K562 (cell line): ENCODE results near the gene ATRIP. TPM values are rescaled to one million over a fixed set of nuclear protein-coding genes. Genes with fewer than 3 reads are reported as not detected.

Experiments
- ATAC-seq: fragments of 200-7000 bp; cut with Tn5 transposase; 3 replicates; pipeline ENCODE4 v1.9.1; 2020; ENCODE audit warnings: moderate library complexity
- BruUV-seq: library from RNA; stranded (reverse); fragments of 400-500 nt; replicated peaks from 2 replicates; lab custom pipeline; 2021; lab: Mats Ljungman, UMichigan
- CTCF ChIA-PET: fragments of 300-600 bp; formaldehyde crosslinking; extraction: SDS; loops from one replicate; lab custom pipeline; 2021; ENCODE audit warnings: low intra/inter-chr PET ratio; lab: Yijun Ruan, JAX
- POLR2A ChIA-PET: fragments of 300-600, 350-650 bp; sonication (Branson Sonifier 250); formaldehyde crosslinking; extraction: SDS; loops from one replicate; lab custom pipeline; 2021; ENCODE audit warnings: antibody characterized with exemption, inconsistent platforms; lab: Yijun Ruan, JAX
- DNase-seq, 4 experiments: peaks; one replicate each; pipeline versions ENCODE4 v3.0.0 to v3.0.0-alpha.2; 2011 to 2018; ENCODE audit warnings: low spot score in 3 of 4, mixed read lengths in 3 of 4; ENCODE audit errors: extremely low read depth in 1 of 4
- FAIRE-seq: peaks from 2 replicates; lab custom pipeline; 2011; peaks lifted over from hg19 to GRCh38; lab: Jason Lieb, UNC
- H2AFZ ChIP-seq: 2 replicates; pipeline ENCODE4 v1.6.0; 2011; ENCODE audit warnings: low read depth, low read length, control low read depth, inconsistent platforms
- H3K27ac ChIP-seq: fragments of 200-600 bp; 3 replicates; pipeline ENCODE4 v1.8.0; 2011; ENCODE audit warnings: low read depth, mild to moderate bottlenecking, control low read depth, inconsistent platforms, low read length, moderate library complexity, mixed read lengths; ENCODE audit errors: extremely low read depth
- H3K27me3 ChIP-seq, 2 experiments: fragments of 300-600 bp in 1 of 2; 2 replicates in 1 of 2; 3 replicates in 1 of 2; pipeline versions ENCODE4 v1.6.0 to v1.8.0; 2011; ENCODE audit warnings: inconsistent platforms in 2 of 2, low read length in 2 of 2, mild to moderate bottlenecking in 1 of 2, mixed read lengths in 1 of 2, moderate library complexity in 1 of 2; ENCODE audit not compliant: control insufficient read depth in 2 of 2, insufficient read depth in 2 of 2
- H3K36me3 ChIP-seq: fragments of 300-600 bp; 3 replicates; pipeline ENCODE4 v1.8.0; 2011; ENCODE audit warnings: mild to moderate bottlenecking, low read length, inconsistent platforms; ENCODE audit not compliant: control insufficient read depth, insufficient read depth
- H3K4me1 ChIP-seq, 2 experiments: fragments of 200-600 bp in 1 of 2; replicated peaks in 1 of 2; 2 replicates in 1 of 2; 3 replicates in 1 of 2; pipeline versions ENCODE4 v1.5.1 to v1.8.0; 2011; ENCODE audit warnings: inconsistent platforms in 2 of 2, low read length in 2 of 2, mild to moderate bottlenecking in 1 of 2, mixed read lengths in 1 of 2, moderate library complexity in 1 of 2; ENCODE audit not compliant: control insufficient read depth in 2 of 2, insufficient read depth in 2 of 2
- H3K4me2 ChIP-seq: 2 replicates; pipeline ENCODE4 v1.6.1; 2011; ENCODE audit warnings: low read length, control low read depth, inconsistent platforms, mixed read lengths; ENCODE audit not compliant: insufficient read depth
- H3K4me3 ChIP-seq: fragments of 200-600 bp; sonication (generic), shearing (Covaris generic); 2 replicates; pipeline ENCODE4 v1.5.1; 2016; ENCODE audit warnings: control low read depth, inconsistent platforms
- H3K79me2 ChIP-seq: fragments of 200-600 bp; 3 replicates; pipeline ENCODE4 v1.8.0; 2011; ENCODE audit warnings: low read length, inconsistent platforms; ENCODE audit not compliant: control insufficient read depth, insufficient read depth
- H3K9ac ChIP-seq, 2 experiments: 2 replicates each; pipeline versions ENCODE4 v1.6.0 to v1.6.1; 2011; ENCODE audit warnings: low read depth in 2 of 2, low read length in 2 of 2, control low read depth in 1 of 2, inconsistent platforms in 1 of 2, mild to moderate bottlenecking in 1 of 2, mixed read lengths in 1 of 2; ENCODE audit not compliant: insufficient read depth in 1 of 2
- H3K9me1 ChIP-seq: one replicate; pipeline ENCODE4 v1.6.0; 2011; ENCODE audit warnings: inconsistent platforms, mild to moderate bottlenecking, low read length, moderate library complexity; ENCODE audit not compliant: control insufficient read depth, insufficient read depth
- H3K9me3 ChIP-seq: replicated peaks from 2 replicates; pipeline ENCODE4 v1.5.1; 2011; ENCODE audit warnings: low read depth, low read length, inconsistent platforms; ENCODE audit not compliant: control insufficient read depth, insufficient read depth
- H4K20me1 ChIP-seq: replicated peaks from 2 replicates; pipeline ENCODE4 v1.6.1; 2011; ENCODE audit warnings: low read length, inconsistent platforms, mixed read lengths; ENCODE audit not compliant: control insufficient read depth, insufficient read depth
- ATF3 ChIP-seq, 2 experiments: fragments of 450-650 bp in 1 of 2; sonication (generic) in 1 of 2; formaldehyde crosslinking in 1 of 2; IDR thresholded peaks in 1 of 2; conservative IDR thresholded peaks in 1 of 2; 2 replicates each; pipeline versions ENCODE4 v1.6.1 to v1.8.1; 2016 to 2023; ENCODE audit warnings: mild to moderate bottlenecking in 2 of 2, moderate library complexity in 2 of 2, inconsistent platforms in 1 of 2, missing genetic modification reagents in 1 of 2
- GMEB1 ChIP-seq: fragments of 250-450 bp; sonication (Bioruptor Pico); IDR thresholded peaks from 2 replicates; pipeline ENCODE4 v1.4.0; 2020; ENCODE audit warnings: mild to moderate bottlenecking
- HDAC6 ChIP-seq: IDR thresholded peaks from 2 replicates; pipeline ENCODE4 v1.6.1; 2012; ENCODE audit warnings: low read depth, mild to moderate bottlenecking, control low read depth, inconsistent platforms, low read length, moderate library complexity
- HMBOX1 ChIP-seq: sonication (generic); IDR thresholded peaks from 2 replicates; pipeline ENCODE4 v1.6.1; 2016
- KLF10 ChIP-seq: fragments of 250-450 bp; sonication (Bioruptor Pico); IDR thresholded peaks from 2 replicates; pipeline ENCODE4 v1.6.1; 2021; ENCODE audit warnings: matching md5 sums
- KLF13 ChIP-seq: fragments of 450-650 bp; IDR thresholded peaks from 2 replicates; pipeline ENCODE4 v1.6.1; 2016; ENCODE audit warnings: missing genetic modification characterization, low read depth, mild to moderate bottlenecking, missing compliant biosample characterization, moderate library complexity, borderline replicate concordance
- NFXL1 ChIP-seq: fragments of 450-650 bp; formaldehyde crosslinking; IDR thresholded peaks from 2 replicates; pipeline ENCODE4 v1.4.0; 2021; ENCODE audit warnings: mild to moderate bottlenecking
- OTX1 ChIP-seq: fragments of 450-650 bp; formaldehyde crosslinking; IDR thresholded peaks from 2 replicates; pipeline ENCODE4 v1.4.0; 2022; ENCODE audit warnings: mild to moderate bottlenecking
- RBM34 ChIP-seq: fragments of 200-400 bp; formaldehyde crosslinking; IDR thresholded peaks from 2 replicates; pipeline ENCODE4 v1.6.1; 2018; ENCODE audit warnings: low read length, borderline replicate concordance; ENCODE audit not compliant: insufficient read depth
- RFX7 ChIP-seq: fragments of 250-450 bp; sonication (Bioruptor Pico); IDR thresholded peaks from 2 replicates; pipeline ENCODE4 v1.5.1; 2021; ENCODE audit warnings: mild to moderate bottlenecking
- SFPQ ChIP-seq: fragments of 200-400 bp; formaldehyde crosslinking; IDR thresholded peaks from 2 replicates; pipeline ENCODE4 v1.6.1; 2017; ENCODE audit warnings: mild to moderate bottlenecking, low read depth, low read length, moderate library complexity
- SIN3B ChIP-seq: fragments of 450-650 bp; IDR thresholded peaks from 2 replicates; pipeline ENCODE4 v1.6.1; 2017; ENCODE audit warnings: low read depth, mild to moderate bottlenecking, moderate library complexity
- SMAD1 ChIP-seq: fragments of 150-350 bp; IDR thresholded peaks from 2 replicates; pipeline ENCODE4 v1.6.1; 2014; ENCODE audit warnings: low read length, low read depth; ENCODE audit not compliant: partially characterized antibody
- whole genome bisulfite sequencing: fragments of 100-300 bp; shearing (Covaris generic); methylation state at CpG from one replicate; pipeline ENCODE4 v1.1.6; 2016; ENCODE audit warnings: low coverage, mixed read lengths; ENCODE audit not compliant: insufficient coverage; ENCODE audit errors: missing lambda C conversion rate; 5-methylcytosine and 5-hydroxymethylcytosine counted together
- in situ Hi-C: fragments of 300-500 bp; cut with MboI; formaldehyde crosslinking; loops from 4 replicates; pipeline ENCODE4 v1.15.0; 2018; ENCODE audit warnings: inconsistent platforms, mixed read lengths
- intact Hi-C: fragments of 100-400 bp; cut with micrococcal nuclease; formaldehyde crosslinking; loops from 2 replicates; pipeline ENCODE4 v1.14.2; 2022
- polyA plus RNA-seq, 8 experiments: library from polyadenylated mRNA; depleted of rRNA in 4 of 8; stranded (reverse) in 5 of 8; unstranded in 3 of 8; fragments of >200 nt; fragmentation: Nextera tagmentation in 2 of 8; fragmentation: Illumina TruSeq in 1 of 8; extraction: Ambion mirVana in 2 of 8; extraction: Trizol in 1 of 8; gene quantifications; 2 replicates each; pipeline versions ENCODE4 v1.2.1 to v1.2.3, GENCODE V29; 2011 to 2014; ENCODE audit warnings: inconsistent platforms in 1 of 8, missing spikeins in 1 of 8
- total RNA-seq, 7 experiments: library from RNA; depleted of rRNA in 6 of 7; stranded (reverse); fragments of >200 nt in 6 of 7; fragmentation: Illumina TruSeq in 2 of 7; extraction: Trizol in 2 of 7; gene quantifications; 2 replicates each; pipeline versions ENCODE4 v1.2.1 to v1.2.3, GENCODE V29; 2011 to 2021; ENCODE audit warnings: low replicate concordance in 1 of 7

The ATRIP gene
- total and polyA plus RNA-seq, 9 of the 15 experiments (the other 6 are each of a cell fraction or from before 2014, with no cell fraction given) = 1.7 to 15.7 (median 10.5) TPM

- no peak for TF ChIP-seq GMEB1
- no peak for TF ChIP-seq SIN3B
- no peak for TF ChIP-seq OTX1 (CRISPR knock-in tag)
- no peak for TF ChIP-seq KLF13
- no peak for TF ChIP-seq ATF3 (IDR thresholded peaks at IDR 0.05)
- no peak for TF ChIP-seq ATF3 (CRISPR knock-in tag; conservative IDR thresholded peaks at IDR 0.05)
Observed at GRCh38 chr3:48411041-48411588, 35.4 kb upstream of the ATRIP start (continued).

GRCh38 chr3:48411606-48412374, 34.7 kb upstream of the ATRIP start:
- H2AFZ ChIP-seq = no peak overlapping the region
- intact Hi-C loops (no loop called here), in situ Hi-C loops (no loop called here)
- no peak overlapping the region for H3K9ac ChIP-seq
- H3K4me1 ChIP-seq = 0 out of 5 replicates have a peak, but pooled peaks cover 0 to 6% of the 10 kb centered on the region in 2 experiments
- 0 out of 2 replicates have a peak, but pooled peaks cover 6% of the 10 kb centered on the region for H4K20me1 ChIP-seq
- WGBS = 66% methylated on average over 6 of the region's 11 CpGs
- BruUV-seq = no TSS peak
- CTCF ChIA-PET = no interaction called here
- FAIRE-seq = no peak
- no peaks in the 10 kb centered on the region for H3K27me3 ChIP-seq
- POLR2A ChIA-PET = interaction anchor here (1.2 kb wide), 1 partner anchor 25 kb away, joined by 3 read pairs; no protein-coding TSS in a partner anchor
- H3K27ac ChIP-seq = no peak overlapping the region
- H3K9me1 ChIP-seq = no peaks in the 10 kb centered on the region
- H3K4me2 ChIP-seq = no peak overlapping the region
- no peak for ATAC-seq
- H3K36me3 ChIP-seq = no peaks in the 10 kb centered on the region
- no peaks in the 10 kb centered on the region for H3K79me2 ChIP-seq
- no peak overlapping the region for H3K4me3 ChIP-seq
- no peak for DNase-seq
- no peaks in the 10 kb centered on the region for H3K9me3 ChIP-seq
- no peak for TF ChIP-seq RBM34
- no peak for TF ChIP-seq HMBOX1
- no peak for TF ChIP-seq KLF10 (CRISPR knock-in tag)
- no peak for TF ChIP-seq SMAD1
- no peak for TF ChIP-seq HDAC6
- no peak for TF ChIP-seq NFXL1
- no peak for TF ChIP-seq RFX7 (CRISPR knock-in tag)
- TF ChIP-seq SFPQ = no peak
